Embryonic facial prominence (tissue), 1 donor: ENCODE measurements around the gene SSBP4.

Source experiments
- DNase-seq: peaks from one replicate; pipeline ENCODE4 v3.0.0-alpha.2; 2016; ENCODE audit errors: extremely low spot score

SSBP4 gene

GRCh38 chr19:18468517-18468916 lies 49.3 kb downstream of the SSBP4 start:
- no peak for DNase-seq

DNA sequence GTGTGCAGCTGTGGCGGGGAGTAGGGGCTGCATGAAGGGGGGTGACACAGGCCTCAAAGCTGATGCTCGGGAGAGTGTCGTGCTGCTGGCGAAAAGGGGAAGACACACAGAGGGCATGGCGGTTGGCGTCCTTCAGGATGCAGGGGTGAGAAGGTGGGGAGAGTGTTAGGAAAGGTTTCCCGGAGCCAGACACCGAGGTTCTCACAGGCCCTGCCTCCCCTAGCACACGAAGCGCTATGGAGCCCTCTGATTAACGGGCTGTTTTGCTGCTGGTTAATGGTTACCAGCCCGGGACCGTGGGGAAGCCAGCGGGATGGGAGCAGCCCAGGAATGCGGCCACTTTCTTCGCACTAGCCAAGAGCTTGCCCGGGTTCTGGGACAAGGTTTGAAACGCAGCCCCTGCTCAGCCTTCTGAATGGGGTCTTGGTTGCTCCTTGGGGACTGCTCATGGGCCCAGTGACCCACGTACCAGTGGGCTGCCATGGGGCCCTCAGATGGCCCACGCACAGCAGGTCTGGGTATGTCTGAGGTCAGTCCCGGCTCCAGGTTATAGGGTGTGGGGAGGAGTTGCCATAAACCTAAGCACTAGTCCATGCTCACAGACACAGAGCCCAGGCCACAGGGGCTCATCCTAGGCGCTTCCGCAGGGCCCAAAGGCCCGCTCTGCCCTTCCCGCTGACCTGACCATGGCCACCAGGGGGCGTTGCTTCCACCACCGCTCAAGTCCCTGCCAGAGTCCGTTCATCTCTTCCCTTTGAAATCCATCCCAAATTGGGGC lies 50.1 kb downstream of the SSBP4 start:
- no peak for DNase-seq

DNA sequence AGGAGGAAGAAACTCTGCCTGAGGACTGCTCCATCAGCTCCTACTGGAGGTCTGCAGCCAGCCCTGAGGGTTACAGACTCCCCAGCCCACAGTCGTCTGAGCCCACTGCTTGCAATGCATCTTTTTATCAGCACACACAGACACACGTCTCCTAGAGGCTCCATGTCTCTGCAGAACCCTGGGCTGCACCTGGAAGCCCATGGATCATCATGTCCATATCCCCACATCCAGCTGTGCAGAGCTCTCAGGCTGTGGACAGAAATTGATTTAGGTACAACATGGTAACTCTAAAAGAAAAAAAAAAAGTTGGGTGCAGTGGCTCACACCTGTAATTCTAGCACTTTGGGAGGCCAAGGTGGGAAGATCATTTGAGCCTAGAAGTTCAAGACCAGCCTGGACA lies 51.6 kb downstream of the SSBP4 start:
- DNase-seq = no peak

DNA sequence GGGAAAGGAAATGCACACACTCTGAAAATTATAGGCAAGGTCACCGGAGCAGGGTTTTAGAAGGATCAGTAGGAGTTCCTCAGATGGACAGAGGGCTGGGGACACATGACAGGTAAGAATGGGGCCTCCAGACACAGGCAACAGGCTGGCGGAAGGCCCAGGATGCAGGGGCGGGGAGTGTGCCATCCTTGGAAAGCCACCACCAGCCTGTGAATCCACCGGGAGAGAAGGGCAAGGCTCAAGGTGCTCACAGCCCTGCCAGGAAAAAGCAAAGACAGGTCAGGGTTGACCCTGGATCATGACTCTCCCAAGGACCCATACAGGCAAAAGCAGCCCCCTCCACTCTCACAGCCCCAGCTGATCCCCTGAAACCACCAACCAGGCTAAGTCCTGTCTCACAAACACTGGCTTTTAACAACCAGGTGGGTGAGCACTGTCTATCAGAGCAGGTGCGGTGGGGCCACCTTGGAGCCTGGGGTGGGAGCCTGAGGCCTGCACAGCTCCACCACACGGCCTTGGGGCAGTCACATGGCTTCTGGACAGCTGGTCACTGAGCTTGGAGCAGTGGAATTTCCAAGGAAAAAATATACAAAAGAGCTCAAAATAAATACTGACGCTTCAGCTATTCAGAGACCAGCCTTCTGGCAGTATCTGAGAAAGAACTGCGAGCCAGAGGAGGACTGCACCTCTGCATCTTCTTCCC lies 54.0 kb downstream of the SSBP4 start:
- no peak for DNase-seq

GRCh38 chr19:18473706-18474087 lies 54.5 kb downstream of the SSBP4 start:
- no peak for DNase-seq

DNA sequence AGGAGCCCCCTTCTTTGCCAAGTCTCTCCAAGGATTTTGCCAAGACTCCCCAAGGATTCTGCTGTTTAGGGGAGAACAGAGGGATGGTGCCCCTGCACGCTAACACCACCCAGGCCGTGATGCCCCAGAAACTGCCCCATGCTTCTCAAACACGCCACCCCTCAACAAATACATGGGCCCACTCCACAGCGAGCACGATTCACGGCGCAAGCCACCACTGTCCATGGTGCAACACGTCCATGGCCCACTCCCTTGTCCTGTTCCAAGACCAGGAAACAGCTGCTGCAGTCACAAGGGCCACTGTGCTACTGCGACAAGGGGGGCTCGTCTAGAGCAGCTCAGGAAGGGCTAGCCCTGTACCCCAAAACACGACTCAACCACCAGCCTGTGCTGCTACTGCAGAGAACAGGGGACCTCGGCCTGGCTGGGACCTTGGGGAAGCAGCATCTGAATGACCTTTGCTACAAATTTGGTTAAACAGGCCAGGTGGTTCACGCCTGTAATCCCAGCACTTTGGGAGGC lies 55.2 kb downstream of the SSBP4 start:
- DNase-seq = no peak

DNA sequence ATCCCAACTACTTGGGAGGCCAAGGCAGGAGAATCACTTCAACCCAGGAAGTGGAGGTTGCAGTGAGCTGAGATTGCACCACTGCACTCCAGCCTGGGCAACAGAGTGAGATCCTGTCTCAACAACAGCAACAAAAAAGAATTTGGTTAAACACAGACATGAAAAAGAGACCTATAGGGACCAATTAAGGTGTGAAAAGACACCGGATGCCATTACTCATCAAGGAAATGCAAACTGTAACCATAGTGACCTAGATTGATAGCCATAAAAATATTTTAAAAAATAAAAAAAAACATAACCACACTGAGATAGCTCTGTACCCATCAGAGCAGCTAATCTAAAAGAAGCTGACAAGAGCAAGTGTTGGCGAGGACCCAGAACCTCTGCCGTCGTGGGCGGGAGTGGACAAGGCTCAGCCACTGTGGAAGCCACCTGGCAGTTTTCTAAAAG lies 55.8 kb downstream of the SSBP4 start:
- no peak for DNase-seq

GRCh38 chr19:18475762-18476331 lies 56.6 kb downstream of the SSBP4 start:
- no peak for DNase-seq

- DNase-seq = no peak
Measured at GRCh38 chr19:18476507-18477041, 57.4 kb downstream of the SSBP4 start.

GRCh38 chr19:18477042-18477779 lies 58.0 kb downstream of the SSBP4 start:
- no peak for DNase-seq

- DNase-seq = no peak
Measured at GRCh38 chr19:18477974-18478373, 58.8 kb downstream of the SSBP4 start.

DNA sequence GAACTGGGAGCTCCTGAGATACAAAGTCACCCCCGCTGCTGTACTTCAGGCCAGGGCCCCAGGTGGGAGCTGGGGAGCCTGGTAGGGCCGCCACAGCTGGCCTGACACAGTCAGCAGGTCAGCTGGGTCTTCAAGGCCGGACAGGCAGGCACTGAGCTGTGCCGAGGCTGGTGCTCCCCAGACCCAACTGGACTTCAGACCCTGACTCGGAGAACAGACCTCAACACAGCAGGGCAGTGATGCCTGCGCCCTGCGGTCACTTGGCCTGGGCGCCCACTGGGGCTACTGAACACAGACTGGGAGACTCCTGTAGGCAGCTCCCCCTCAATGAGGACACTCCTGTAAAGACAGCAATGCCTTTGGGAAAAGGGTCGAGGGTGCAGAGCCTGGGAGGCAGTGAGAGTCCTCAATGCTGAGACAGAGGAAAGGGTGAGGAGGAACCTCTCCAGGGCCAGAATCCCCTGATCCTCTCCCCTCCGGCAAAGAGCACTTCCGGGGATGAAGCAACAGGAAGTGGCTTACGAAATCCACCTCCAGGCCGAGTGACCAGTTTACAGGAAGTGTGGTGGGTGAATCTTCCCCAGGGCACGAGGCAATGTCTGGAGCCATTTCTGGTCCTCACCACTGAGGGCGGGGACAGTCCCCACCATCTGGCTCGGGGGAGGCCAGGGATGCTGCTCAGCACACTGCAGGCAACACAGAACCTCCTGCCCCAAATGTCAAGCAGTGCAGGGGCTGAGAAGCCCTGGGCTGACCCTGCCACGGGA lies 59.5 kb downstream of the SSBP4 start:
- DNase-seq = no peak

- DNase-seq = no peak
Measured at GRCh38 chr19:18480006-18480691, 61.0 kb downstream of the SSBP4 start.

DNA sequence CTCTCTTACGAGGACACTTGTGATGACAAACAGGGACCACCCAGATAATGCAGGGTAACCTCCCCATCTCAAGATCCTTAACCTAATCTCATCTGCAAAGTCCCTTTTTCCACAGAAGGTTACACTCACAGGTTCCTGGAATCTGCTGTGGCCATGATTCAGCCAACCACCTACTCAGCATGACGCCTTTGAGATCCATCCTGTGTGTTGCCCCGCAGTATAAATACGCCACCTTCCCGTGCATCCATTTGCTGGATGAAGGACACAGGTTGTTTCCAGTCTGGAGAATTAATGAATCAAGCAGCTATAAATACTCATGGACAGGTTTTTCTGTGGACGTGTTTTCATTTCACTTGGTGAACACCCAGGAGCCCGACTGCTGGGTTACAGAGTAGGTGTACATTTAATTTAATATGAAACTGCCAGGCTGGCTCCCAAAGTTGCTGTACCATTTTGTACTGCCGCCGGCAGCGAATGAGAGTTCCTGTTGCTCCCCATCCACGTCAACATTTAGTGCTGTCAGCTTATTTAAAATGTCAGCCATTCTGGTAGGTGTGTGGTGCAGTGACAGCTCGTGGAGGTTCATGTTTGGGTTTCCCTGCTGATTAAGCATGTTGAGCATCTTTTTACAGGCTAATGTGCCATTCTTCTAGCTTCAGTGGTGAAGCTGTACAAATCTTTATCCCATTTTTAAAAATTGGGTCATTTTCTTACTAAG lies 62.5 kb downstream of the SSBP4 start:
- no peak for DNase-seq

GRCh38 chr19:18483119-18483890 lies 64.1 kb downstream of the SSBP4 start:
- DNase-seq = no peak
